Keratinocyte (primary cell): ENCODE measurements around the gene MYOM1. TPM values are rescaled to one million over a fixed set of nuclear protein-coding genes. Genes with fewer than 3 reads are reported as not detected.

Source experiments
- DNase-seq: peaks from one replicate; pipeline ENCODE4 v3.0.0-alpha.2; 2011; ENCODE audit warnings: low read depth, missing footprints, low spot score
- FAIRE-seq: peaks from 2 replicates; lab custom pipeline; 2011; peaks lifted over from hg19 to GRCh38; lab: Jason Lieb, UNC
- H2AFZ ChIP-seq: 2 replicates; pipeline ENCODE4 v1.6.0; 2012; ENCODE audit warnings: low read length, control low read depth, inconsistent platforms; ENCODE audit not compliant: control insufficient read depth
- H3K27ac ChIP-seq: 2 replicates; pipeline ENCODE4 v1.5.1; 2011; ENCODE audit warnings: low read length; ENCODE audit not compliant: control insufficient read depth, insufficient read depth
- H3K27me3 ChIP-seq: 3 replicates; pipeline ENCODE4 v1.6.0; 2011; ENCODE audit warnings: low read length; ENCODE audit not compliant: control insufficient read depth, insufficient read depth; ENCODE audit errors: extremely low read depth
- H3K36me3 ChIP-seq, 2 experiments: 2 replicates in 1 of 2; 3 replicates in 1 of 2; pipeline ENCODE4 v1.5.1; 2011; ENCODE audit warnings: low read length in 2 of 2, mild to moderate bottlenecking in 1 of 2; ENCODE audit not compliant: control insufficient read depth in 2 of 2, insufficient read depth in 2 of 2; ENCODE audit errors: extremely low read depth in 1 of 2
- H3K4me1 ChIP-seq: 3 replicates; pipeline ENCODE4 v1.5.1; 2011; ENCODE audit warnings: low read length; ENCODE audit not compliant: control insufficient read depth, insufficient read depth; ENCODE audit errors: extremely low read depth
- H3K4me2 ChIP-seq: 3 replicates; pipeline ENCODE4 v1.6.0; 2011; ENCODE audit warnings: low read depth, low read length; ENCODE audit not compliant: control insufficient read depth, insufficient read depth; ENCODE audit errors: extremely low read depth
- H3K4me3 ChIP-seq, 3 experiments: fragments of 200-600 bp in 1 of 3; sonication (generic) in 1 of 3; 2 replicates in 2 of 3; 3 replicates in 1 of 3; pipeline ENCODE4 v1.5.1; 2011 to 2016; ENCODE audit warnings: low read length in 3 of 3, mild to moderate bottlenecking in 3 of 3, control low read depth in 2 of 3, inconsistent platforms in 1 of 3, low read depth in 1 of 3, mixed read lengths in 1 of 3, mixed run types in 1 of 3, moderate library complexity in 1 of 3; ENCODE audit not compliant: control insufficient read depth in 2 of 3, insufficient read depth in 2 of 3; ENCODE audit errors: extremely low read depth in 1 of 3
- H3K79me2 ChIP-seq: 2 replicates; pipeline ENCODE4 v1.6.0; 2012; ENCODE audit warnings: low read length; ENCODE audit not compliant: control insufficient read depth, insufficient read depth
- H3K9ac ChIP-seq: 3 replicates; pipeline ENCODE4 v1.6.0; 2011; ENCODE audit warnings: low read length; ENCODE audit not compliant: control insufficient read depth, insufficient read depth; ENCODE audit errors: extremely low read depth
- H3K9me1 ChIP-seq: 3 replicates; pipeline ENCODE4 v1.6.0; 2011; ENCODE audit warnings: low read length; ENCODE audit not compliant: control insufficient read depth, insufficient read depth; ENCODE audit errors: extremely low read depth
- H3K9me3 ChIP-seq: 2 replicates; pipeline ENCODE4 v1.5.1; 2012; ENCODE audit warnings: low read depth, low read length; ENCODE audit not compliant: control insufficient read depth
- H4K20me1 ChIP-seq: 3 replicates; pipeline ENCODE4 v1.6.0; 2011; ENCODE audit warnings: low read length; ENCODE audit not compliant: control insufficient read depth, insufficient read depth; ENCODE audit errors: extremely low read depth
- EZH2 ChIP-seq: IDR thresholded peaks from one replicate; pipeline ENCODE4 v1.6.1; 2012; ENCODE audit warnings: inconsistent platforms, mild to moderate bottlenecking, low read length, moderate library complexity
- dilution Hi-C: fragments of 300-500 bp; cut with MboI; formaldehyde crosslinking; loops from one replicate; pipeline ENCODE4 v1.7.0; 2020; ENCODE audit warnings: low sequenced_read_pairs; ENCODE audit not compliant: extremely low pct_ligation_motif_present
- polyA plus RNA-seq, 5 experiments: library from polyadenylated mRNA; depleted of rRNA in 3 of 5; stranded (reverse) in 3 of 5; stranded (forward) in 1 of 5; unstranded in 1 of 5; fragments of >200 nt; gene quantifications; 1 replicate in 1 of 5; 2 replicates in 3 of 5; 3 replicates in 1 of 5; pipeline versions ENCODE4 v1.2.1 to v1.2.3, GENCODE V29; 2011 to 2012; ENCODE audit warnings: missing spikeins in 2 of 5, low read depth in 1 of 5, low replicate concordance in 1 of 5
- TF ChIP-seq, protein P1 (sequence below), 3 experiments: IDR thresholded peaks in 1 of 3; conservative IDR thresholded peaks in 1 of 3; optimal IDR thresholded peaks in 1 of 3; 2 replicates in 2 of 3; 3 replicates in 1 of 3; pipeline versions ENCODE3 to v1.5.1; 2011; ENCODE audit warnings: low read length in 3 of 3, mild to moderate bottlenecking in 3 of 3, moderate library complexity in 2 of 3, control low read depth in 1 of 3, inconsistent platforms in 1 of 3; ENCODE audit not compliant: insufficient read depth in 2 of 3; ENCODE audit errors: extremely low read depth in 1 of 3

The MYOM1 gene
- polyA plus RNA-seq, 1 donor (not counting 4 experiments of a cell fraction or from before 2014, with no cell fraction given): 0.03 TPM

DNA sequence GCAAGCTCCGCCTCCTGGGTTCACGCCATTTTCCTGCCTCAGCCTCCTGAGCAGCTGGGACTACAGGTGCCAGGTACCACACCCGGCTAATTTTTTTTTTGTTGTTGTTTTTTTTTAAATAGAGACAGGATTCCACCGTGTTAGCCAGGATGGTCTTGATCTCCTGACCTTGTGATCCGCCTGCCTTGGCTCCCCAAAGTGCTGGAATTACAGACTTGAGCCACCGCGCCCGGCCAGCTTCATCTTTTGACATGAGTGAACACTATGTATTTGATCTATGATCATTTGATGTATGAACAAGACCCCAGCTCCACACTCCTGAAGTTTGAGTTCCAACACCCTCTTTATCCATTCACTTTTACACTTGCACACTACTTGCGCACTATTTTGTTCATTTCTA is 163.5 kb downstream of the MYOM1 start:
- Histone ChIP-seq H3K27ac (no peak overlapping the region), H3K79me2 (no peaks in the 10 kb centered on the region), H3K9me1 (no peaks in the 10 kb centered on the region), H3K9me3 (no peaks in the 10 kb centered on the region), H3K27me3 (peaks cover 3% of the 10 kb centered on the region), H3K9ac (no peak overlapping the region), H3K4me3 (no peak overlapping the region), H3K36me3 (no peaks in the 10 kb centered on the region), H2AFZ (no peak overlapping the region), H3K4me1 (no peaks in the 10 kb centered on the region), H3K4me2 (no peak overlapping the region), H4K20me1 (no peaks in the 10 kb centered on the region)
- TF ChIP-seq, protein P1, sequence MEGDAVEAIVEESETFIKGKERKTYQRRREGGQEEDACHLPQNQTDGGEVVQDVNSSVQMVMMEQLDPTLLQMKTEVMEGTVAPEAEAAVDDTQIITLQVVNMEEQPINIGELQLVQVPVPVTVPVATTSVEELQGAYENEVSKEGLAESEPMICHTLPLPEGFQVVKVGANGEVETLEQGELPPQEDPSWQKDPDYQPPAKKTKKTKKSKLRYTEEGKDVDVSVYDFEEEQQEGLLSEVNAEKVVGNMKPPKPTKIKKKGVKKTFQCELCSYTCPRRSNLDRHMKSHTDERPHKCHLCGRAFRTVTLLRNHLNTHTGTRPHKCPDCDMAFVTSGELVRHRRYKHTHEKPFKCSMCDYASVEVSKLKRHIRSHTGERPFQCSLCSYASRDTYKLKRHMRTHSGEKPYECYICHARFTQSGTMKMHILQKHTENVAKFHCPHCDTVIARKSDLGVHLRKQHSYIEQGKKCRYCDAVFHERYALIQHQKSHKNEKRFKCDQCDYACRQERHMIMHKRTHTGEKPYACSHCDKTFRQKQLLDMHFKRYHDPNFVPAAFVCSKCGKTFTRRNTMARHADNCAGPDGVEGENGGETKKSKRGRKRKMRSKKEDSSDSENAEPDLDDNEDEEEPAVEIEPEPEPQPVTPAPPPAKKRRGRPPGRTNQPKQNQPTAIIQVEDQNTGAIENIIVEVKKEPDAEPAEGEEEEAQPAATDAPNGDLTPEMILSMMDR (optimal IDR thresholded peaks at IDR 0.05 in 1 of 3, IDR thresholded peaks at IDR 0.05 in 1 of 3, conservative IDR thresholded peaks at IDR 0.05 in 1 of 3; ENCODE audit: extremely low read depth in 1 of 3, insufficient read depth in 2 of 3, low read length in 3 of 3): no peak
- no peak for TF ChIP-seq EZH2
- DNase-seq (no peak), FAIRE-seq (no peak)
- dilution Hi-C loops: no loop called here

DNA sequence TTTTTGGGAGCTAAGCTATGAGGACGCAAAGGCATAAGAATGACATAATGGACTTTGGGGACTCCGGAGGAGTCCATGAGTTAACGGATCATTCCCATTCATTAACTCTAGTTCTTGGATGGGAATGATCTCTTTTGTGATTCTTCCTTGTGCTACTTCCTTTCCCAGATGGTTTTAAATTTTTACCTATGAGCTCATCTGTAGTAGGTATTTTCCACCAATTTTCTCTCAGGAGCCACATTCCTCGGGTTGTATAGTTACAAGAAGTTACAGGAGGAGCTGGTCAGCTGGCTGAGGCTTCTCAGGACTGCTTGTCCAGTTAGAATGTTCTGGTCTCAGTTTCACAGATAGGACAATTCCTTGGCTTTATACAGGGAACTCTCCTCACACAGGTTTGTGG is 164.0 kb downstream of the MYOM1 start:
- no peaks in the 10 kb centered on the region for H3K79me2 ChIP-seq
- no peak overlapping the region for H3K4me3 ChIP-seq
- dilution Hi-C loops: no loop called here
- H3K27ac ChIP-seq: no peak overlapping the region
- H3K9ac ChIP-seq: no peak overlapping the region
- FAIRE-seq: no peak
- peaks cover 3% of the 10 kb centered on the region for H3K27me3 ChIP-seq
- H3K4me1 ChIP-seq: no peaks in the 10 kb centered on the region
- no peaks in the 10 kb centered on the region for H3K36me3 ChIP-seq
- H2AFZ ChIP-seq: no peak overlapping the region
- no peaks in the 10 kb centered on the region for H3K9me3 ChIP-seq
- TF ChIP-seq EZH2: no peak
- TF ChIP-seq, protein P1 (optimal IDR thresholded peaks at IDR 0.05 in 1 of 3, IDR thresholded peaks at IDR 0.05 in 1 of 3, conservative IDR thresholded peaks at IDR 0.05 in 1 of 3; ENCODE audit: extremely low read depth in 1 of 3, insufficient read depth in 2 of 3, low read length in 3 of 3): no peak
- no peaks in the 10 kb centered on the region for H3K9me1 ChIP-seq
- no peak overlapping the region for H3K4me2 ChIP-seq
- DNase-seq: no peak
- H4K20me1 ChIP-seq: no peaks in the 10 kb centered on the region
